Adrenal gland (tissue), 5 donors: ENCODE results near the gene PXT1.

Experiments used
- POLR2A ChIP-seq, 2 donors: fragments of 450-650 bp; IDR thresholded peaks; one replicate each; pipeline ENCODE4 v1.6.1; 2017; ENCODE audit warnings: antibody characterized with exemption in 2 of 2, mild to moderate bottlenecking in 2 of 2, moderate library complexity in 1 of 2
- TF ChIP-seq, protein P1 (sequence below), 6 experiments: fragments of 450-650 bp in 4 of 6; fragments of 200-600 bp in 2 of 6; sonication (generic) in 1 of 6; IDR thresholded peaks; 1 replicate in 5 of 6; 2 replicates in 1 of 6; pipeline versions ENCODE4 v1.5.1 to v1.8.0; 2016 to 2021; ENCODE audit warnings: antibody characterized with exemption in 6 of 6, mild to moderate bottlenecking in 2 of 6, moderate library complexity in 1 of 6
- donor health status: DM: no; HTN: no; CAD: no.

DNA sequence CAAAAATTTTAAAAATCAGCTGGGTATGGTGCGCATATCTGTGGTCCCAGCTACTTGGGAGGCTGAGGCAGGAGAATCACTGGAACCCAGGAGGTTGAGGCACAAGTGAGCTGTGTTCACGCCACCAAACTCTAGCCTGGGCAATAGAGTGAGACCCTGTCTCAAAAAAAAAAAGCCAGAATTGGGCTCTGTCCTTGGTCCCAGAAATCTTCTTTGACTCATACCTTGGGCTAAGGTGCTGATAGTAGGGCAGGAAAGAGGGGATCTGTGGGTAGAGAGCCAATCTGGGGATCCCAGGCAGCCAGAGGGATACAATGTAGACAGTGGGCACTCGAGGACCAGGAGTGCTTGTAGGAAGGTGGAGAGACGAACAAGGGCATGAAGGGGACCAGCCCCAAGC lies 68.5 kb downstream of the PXT1 start:
- TF ChIP-seq, protein P1, sequence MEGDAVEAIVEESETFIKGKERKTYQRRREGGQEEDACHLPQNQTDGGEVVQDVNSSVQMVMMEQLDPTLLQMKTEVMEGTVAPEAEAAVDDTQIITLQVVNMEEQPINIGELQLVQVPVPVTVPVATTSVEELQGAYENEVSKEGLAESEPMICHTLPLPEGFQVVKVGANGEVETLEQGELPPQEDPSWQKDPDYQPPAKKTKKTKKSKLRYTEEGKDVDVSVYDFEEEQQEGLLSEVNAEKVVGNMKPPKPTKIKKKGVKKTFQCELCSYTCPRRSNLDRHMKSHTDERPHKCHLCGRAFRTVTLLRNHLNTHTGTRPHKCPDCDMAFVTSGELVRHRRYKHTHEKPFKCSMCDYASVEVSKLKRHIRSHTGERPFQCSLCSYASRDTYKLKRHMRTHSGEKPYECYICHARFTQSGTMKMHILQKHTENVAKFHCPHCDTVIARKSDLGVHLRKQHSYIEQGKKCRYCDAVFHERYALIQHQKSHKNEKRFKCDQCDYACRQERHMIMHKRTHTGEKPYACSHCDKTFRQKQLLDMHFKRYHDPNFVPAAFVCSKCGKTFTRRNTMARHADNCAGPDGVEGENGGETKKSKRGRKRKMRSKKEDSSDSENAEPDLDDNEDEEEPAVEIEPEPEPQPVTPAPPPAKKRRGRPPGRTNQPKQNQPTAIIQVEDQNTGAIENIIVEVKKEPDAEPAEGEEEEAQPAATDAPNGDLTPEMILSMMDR (IDR thresholded peaks at IDR 0.05), result no peak
- no peak for TF ChIP-seq POLR2A (IDR thresholded peaks at IDR 0.05)
